A673 (cell line): ENCODE results near the gene MED22. TPM values are rescaled to one million over a fixed set of nuclear protein-coding genes. Genes with fewer than 3 reads are reported as not detected.

Experiments used
- BruUV-seq: library from RNA; stranded (reverse); fragments of 400-500 nt; replicated peaks from 2 replicates; lab custom pipeline; 2021; lab: Mats Ljungman, UMichigan
- CTCF ChIA-PET: fragments of 300-600 bp; sonication (Branson Sonifier 250); formaldehyde crosslinking; loops from one replicate; lab custom pipeline; 2022; ENCODE audit warnings: antibody characterized with exemption; lab: Charles Lee
- POLR2A ChIA-PET: fragments of 300-600 bp; sonication (Branson Sonifier 250); formaldehyde crosslinking; loops from one replicate; lab custom pipeline; 2022; ENCODE audit warnings: antibody characterized with exemption; ENCODE audit not compliant: low non-redundant PET; lab: Charles Lee
- DNase-seq: peaks from one replicate; pipeline ENCODE4 v3.0.0-alpha.2; 2015; ENCODE audit warnings: low spot score
- H3K27ac ChIP-seq: fragments of 200-600 bp; sonication (generic); 2 replicates; pipeline ENCODE4 v1.5.1; 2016; ENCODE audit warnings: mixed run types, low read depth, mild to moderate bottlenecking, mixed read lengths, antibody characterized with exemption, low read length; ENCODE audit not compliant: poor library complexity, severe bottlenecking
- H3K27me3 ChIP-seq: fragments of 200-600 bp; sonication (generic); replicated peaks from 2 replicates; pipeline ENCODE4 v1.6.1; 2017; ENCODE audit warnings: mixed run types, low read depth, mild to moderate bottlenecking, mixed read lengths, antibody characterized with exemption, low read length; ENCODE audit not compliant: insufficient read depth, poor library complexity
- H3K36me3 ChIP-seq: fragments of 200-600 bp; sonication (generic); 2 replicates; pipeline ENCODE4 v1.6.1; 2016; ENCODE audit warnings: mixed run types, mild to moderate bottlenecking, mixed read lengths, antibody characterized with exemption, low read length; ENCODE audit not compliant: insufficient read depth, poor library complexity, severe bottlenecking
- H3K4me1 ChIP-seq: fragments of 200-600 bp; sonication (generic); 2 replicates; pipeline ENCODE4 v1.6.1; 2017; ENCODE audit warnings: mixed run types, mild to moderate bottlenecking, mixed read lengths, antibody characterized with exemption, low read length; ENCODE audit not compliant: insufficient read depth, poor library complexity, severe bottlenecking
- H3K4me3 ChIP-seq: fragments of 200-600 bp; sonication (generic); 2 replicates; pipeline ENCODE4 v1.5.1; 2016; ENCODE audit warnings: low read depth, mixed run types, mild to moderate bottlenecking, mixed read lengths, low read length; ENCODE audit not compliant: poor library complexity, severe bottlenecking
- H3K9me3 ChIP-seq: fragments of 200-600 bp; sonication (generic); 2 replicates; pipeline ENCODE4 v1.6.1; 2016; ENCODE audit warnings: mixed run types, low read depth, mild to moderate bottlenecking, mixed read lengths, antibody characterized with exemption, low read length; ENCODE audit not compliant: poor library complexity, severe bottlenecking
- EZH2 ChIP-seq: fragments of 200-600 bp; sonication (generic); IDR thresholded peaks from 2 replicates; pipeline ENCODE4 v1.6.1; 2017; ENCODE audit warnings: borderline replicate concordance, low read depth, mild to moderate bottlenecking, mixed read lengths, antibody characterized with exemption, low read length; ENCODE audit not compliant: poor library complexity, severe bottlenecking
- intact Hi-C: fragments of 100-400 bp; cut with micrococcal nuclease; formaldehyde crosslinking; loops from one replicate; pipeline ENCODE4 v1.10.0; 2022; ENCODE audit not compliant: unreplicated experiment
- total RNA-seq: library from RNA; stranded (reverse); gene quantifications from 2 replicates; pipeline ENCODE4 v1.2.3, GENCODE V29; 2021
- TF ChIP-seq, protein P1 (sequence below): fragments of 300-800, 200-600 bp; sonication (generic); conservative IDR thresholded peaks from 2 replicates; pipeline ENCODE4 v1.5.1; 2017; ENCODE audit warnings: low read depth, mild to moderate bottlenecking, antibody characterized with exemption, low read length, moderate library complexity, mixed read lengths

MED22 gene
- total RNA-seq, 1 experiment from 2014 or later, result 46.2 TPM

DNA sequence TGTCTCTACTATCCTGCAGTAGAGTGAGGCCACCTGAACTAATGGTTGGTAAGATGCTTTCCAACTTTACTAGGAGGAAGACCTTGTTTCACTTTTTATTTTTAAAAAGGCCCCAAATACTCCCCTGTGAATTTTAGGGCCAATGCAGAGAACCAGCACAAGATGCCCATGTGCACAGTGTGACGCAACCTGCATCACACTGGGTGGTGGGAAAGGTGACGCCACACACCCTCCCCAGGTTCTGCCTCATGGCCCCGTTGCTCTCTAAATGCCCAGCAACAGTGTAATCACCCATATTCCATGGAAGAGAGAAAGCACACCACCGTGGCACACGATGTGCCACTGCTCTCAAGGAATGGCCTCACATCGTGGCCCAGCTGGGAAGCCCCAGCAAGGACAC is 21.5 kb upstream of the MED22 start:
- Histone ChIP-seq H3K27me3 (no peaks in the 10 kb centered on the region), H3K4me3 (no peak overlapping the region), H3K9me3 (no peaks in the 10 kb centered on the region), H3K27ac (no peak overlapping the region), H3K36me3 (peaks cover 66% of the 10 kb centered on the region), H3K4me1 (no peaks in the 10 kb centered on the region)
- intact Hi-C loops, result no loop called here
- CTCF ChIA-PET, result no interaction called here
- no peak for DNase-seq
- TF ChIP-seq, protein P1, sequence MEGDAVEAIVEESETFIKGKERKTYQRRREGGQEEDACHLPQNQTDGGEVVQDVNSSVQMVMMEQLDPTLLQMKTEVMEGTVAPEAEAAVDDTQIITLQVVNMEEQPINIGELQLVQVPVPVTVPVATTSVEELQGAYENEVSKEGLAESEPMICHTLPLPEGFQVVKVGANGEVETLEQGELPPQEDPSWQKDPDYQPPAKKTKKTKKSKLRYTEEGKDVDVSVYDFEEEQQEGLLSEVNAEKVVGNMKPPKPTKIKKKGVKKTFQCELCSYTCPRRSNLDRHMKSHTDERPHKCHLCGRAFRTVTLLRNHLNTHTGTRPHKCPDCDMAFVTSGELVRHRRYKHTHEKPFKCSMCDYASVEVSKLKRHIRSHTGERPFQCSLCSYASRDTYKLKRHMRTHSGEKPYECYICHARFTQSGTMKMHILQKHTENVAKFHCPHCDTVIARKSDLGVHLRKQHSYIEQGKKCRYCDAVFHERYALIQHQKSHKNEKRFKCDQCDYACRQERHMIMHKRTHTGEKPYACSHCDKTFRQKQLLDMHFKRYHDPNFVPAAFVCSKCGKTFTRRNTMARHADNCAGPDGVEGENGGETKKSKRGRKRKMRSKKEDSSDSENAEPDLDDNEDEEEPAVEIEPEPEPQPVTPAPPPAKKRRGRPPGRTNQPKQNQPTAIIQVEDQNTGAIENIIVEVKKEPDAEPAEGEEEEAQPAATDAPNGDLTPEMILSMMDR, result no peak
- no peak for TF ChIP-seq EZH2
- BruUV-seq, result no TSS peak
- POLR2A ChIA-PET, result no interaction called here

DNA sequence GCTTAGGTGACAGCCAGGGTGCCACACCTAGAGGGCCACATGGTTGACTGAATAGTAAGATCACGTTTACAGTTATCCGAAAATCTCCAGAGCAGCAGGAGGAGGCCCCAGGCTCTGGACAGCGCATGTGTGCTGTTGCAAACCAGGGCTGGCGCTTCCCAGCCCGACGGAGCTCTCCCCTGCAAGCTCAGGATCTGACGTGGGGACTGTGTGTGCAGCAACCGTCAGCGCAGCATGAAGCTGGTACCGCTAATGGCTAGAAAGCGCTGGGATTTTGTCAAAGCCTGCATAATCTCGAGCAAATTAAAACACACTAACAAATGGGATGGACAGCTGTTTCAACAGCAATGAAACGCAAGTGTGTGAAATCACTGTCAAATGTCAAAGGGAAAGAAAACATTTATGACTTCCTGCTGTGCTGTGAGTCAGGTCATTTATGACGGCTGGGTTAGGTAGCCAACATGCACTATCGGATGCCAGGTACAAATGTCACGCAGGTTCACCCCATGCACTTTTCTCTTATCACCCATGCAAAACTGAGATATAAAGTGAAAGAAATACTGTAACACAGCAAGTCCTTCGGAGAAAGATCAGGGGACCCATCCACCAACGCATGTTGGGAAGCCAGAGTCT is 20.4 kb upstream of the MED22 start:
- Histone ChIP-seq H3K4me1 (no peaks in the 10 kb centered on the region), H3K9me3 (no peaks in the 10 kb centered on the region), H3K27ac (no peak overlapping the region), H3K36me3 (peaks cover 67% of the 10 kb centered on the region), H3K27me3 (no peaks in the 10 kb centered on the region), H3K4me3 (no peak overlapping the region)
- TF ChIP-seq EZH2, result no peak
- TF ChIP-seq, protein P1, result no peak
- intact Hi-C loops, result no loop called here
- ChIA-PET CTCF (no interaction called here), POLR2A (no interaction called here)
- DNase-seq, result peak; percentile 20
- BruUV-seq, result no TSS peak

DNA sequence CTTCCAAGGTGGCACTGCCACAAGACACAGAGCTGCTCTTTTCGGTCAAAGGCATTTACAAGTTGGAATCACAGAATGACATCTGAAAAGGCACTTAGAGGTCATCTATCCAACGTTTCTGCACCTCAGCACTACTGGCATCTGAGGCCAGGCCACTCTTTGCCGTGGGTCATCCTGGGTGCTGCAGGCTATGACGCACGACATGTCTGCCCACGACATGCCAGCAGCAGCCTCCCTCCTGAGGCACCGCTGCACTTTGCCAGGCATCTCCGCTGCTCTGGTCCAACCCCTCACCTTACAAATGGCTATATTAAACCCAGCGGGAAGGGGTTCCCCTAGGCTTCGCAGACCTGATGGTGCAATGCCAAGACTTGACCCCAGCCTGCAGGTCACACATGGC is 19.8 kb upstream of the MED22 start:
- no TSS peak for BruUV-seq
- intact Hi-C loops, result no loop called here
- ChIA-PET CTCF (no interaction called here), POLR2A (interaction anchor here (0.7 kb wide), 1 partner anchor 19 kb away, joined by 3 read pairs; no protein-coding TSS in a partner anchor)
- TF ChIP-seq, protein P1, result no peak
- no peak for TF ChIP-seq EZH2
- H3K4me3 ChIP-seq, result no peak overlapping the region
- DNase-seq, result no peak
- H3K27me3 ChIP-seq, result no peaks in the 10 kb centered on the region
- no peak overlapping the region for H3K27ac ChIP-seq
- H3K9me3 ChIP-seq, result no peaks in the 10 kb centered on the region
- H3K4me1 ChIP-seq, result no peaks in the 10 kb centered on the region
- peaks cover 67% of the 10 kb centered on the region for H3K36me3 ChIP-seq
